Neural cell (in vitro differentiated cells): Measurements from ENCODE around the gene DCLK1. TPM values are rescaled to one million over a fixed set of nuclear protein-coding genes. Genes with fewer than 3 reads are reported as not detected.

ENCODE experiments used
- H2AFZ ChIP-seq: fragments of 200-600, 300-800 bp; sonication (generic), shearing (Covaris generic); 2 replicates; pipeline ENCODE4 v1.6.0; 2014; ENCODE audit warnings: low read depth, mild to moderate bottlenecking, antibody characterized with exemption, low read length, moderate library complexity
- H3F3A ChIP-seq: fragments of 200-600 bp; shearing (Covaris generic); 2 replicates; pipeline ENCODE4 v1.6.1; 2016; ENCODE audit warnings: mild to moderate bottlenecking, moderate library complexity, mixed read lengths, antibody characterized with exemption, low read length; ENCODE audit not compliant: insufficient read depth, poor library complexity, severe bottlenecking
- H3K27ac ChIP-seq: fragments of 200-600, 300-800 bp; sonication (generic), shearing (Covaris generic); 2 replicates; pipeline ENCODE4 v1.5.1; 2014; ENCODE audit warnings: mild to moderate bottlenecking, low read length, moderate library complexity
- H3K27me3 ChIP-seq: fragments of 300-800, 200-600 bp; sonication (generic), shearing (Covaris generic); 2 replicates; pipeline ENCODE4 v1.6.0; 2014; ENCODE audit warnings: mild to moderate bottlenecking, low read depth, low read length, moderate library complexity; ENCODE audit not compliant: insufficient read depth
- H3K36me3 ChIP-seq: fragments of 300-800, 200-600 bp; sonication (generic), shearing (Covaris generic); 2 replicates; pipeline ENCODE4 v1.5.1; 2014; ENCODE audit warnings: mild to moderate bottlenecking, antibody characterized with exemption, low read length, moderate library complexity; ENCODE audit not compliant: insufficient read depth
- H3K4me2 ChIP-seq: fragments of 300-800, 200-600 bp; sonication (generic), shearing (Covaris generic); 2 replicates; pipeline ENCODE4 v1.6.0; 2014; ENCODE audit warnings: mild to moderate bottlenecking, low read length
- H3K4me3 ChIP-seq: fragments of 300-800, 200-600 bp; sonication (generic), shearing (Covaris generic); 2 replicates; pipeline ENCODE4 v1.5.1; 2014; ENCODE audit warnings: mild to moderate bottlenecking, low read length, moderate library complexity
- H3K79me2 ChIP-seq: fragments of 200-600 bp; shearing (Covaris generic); replicated peaks from 2 replicates; pipeline ENCODE4 v1.6.0; 2014; ENCODE audit warnings: mild to moderate bottlenecking, low read length, moderate library complexity; ENCODE audit not compliant: insufficient read depth
- H3K9ac ChIP-seq: fragments of 300-800, 200-600 bp; sonication (generic), shearing (Covaris generic); 2 replicates; pipeline ENCODE4 v1.6.1; 2016; ENCODE audit warnings: mild to moderate bottlenecking, low read length, mixed read lengths
- H3K9me2 ChIP-seq: fragments of 200-600 bp; shearing (Covaris generic); 2 replicates; pipeline ENCODE4 v1.6.1; 2016; ENCODE audit warnings: mild to moderate bottlenecking, low read length, mixed read lengths; ENCODE audit not compliant: insufficient read depth
- H3K9me3 ChIP-seq: fragments of 200-600, 300-800 bp; sonication (generic), shearing (Covaris generic); 2 replicates; pipeline ENCODE4 v1.6.1; 2016; ENCODE audit warnings: mild to moderate bottlenecking, mixed run types, low read length, moderate library complexity, mixed read lengths
- H4K20me1 ChIP-seq: fragments of 200-600 bp; shearing (Covaris generic); 2 replicates; pipeline ENCODE4 v1.6.1; 2016; ENCODE audit warnings: mild to moderate bottlenecking, mixed run types; ENCODE audit not compliant: insufficient read depth
- EP300 ChIP-seq: fragments of 450-650 bp; conservative IDR thresholded peaks from 2 replicates; pipeline ENCODE4 v1.6.1; 2014; ENCODE audit warnings: antibody characterized with exemption, mild to moderate bottlenecking, moderate library complexity; ENCODE audit not compliant: poor library complexity, severe bottlenecking
- EZH2 ChIP-seq: fragments of 200-600, 300-800 bp; shearing (Covaris generic), sonication (generic); IDR thresholded peaks from 2 replicates; pipeline ENCODE4 v1.6.1; 2014; ENCODE audit warnings: antibody characterized with exemption, low read length, borderline replicate concordance, mild to moderate bottlenecking; ENCODE audit not compliant: insufficient read depth, poor library complexity, severe bottlenecking
- MXI1 ChIP-seq: fragments of 450-650 bp; conservative IDR thresholded peaks from 2 replicates; pipeline ENCODE4 v1.6.1; 2014; ENCODE audit warnings: antibody characterized with exemption, mild to moderate bottlenecking; ENCODE audit not compliant: poor library complexity, severe bottlenecking
- POLR2AphosphoS5 ChIP-seq: IDR thresholded peaks from 2 replicates; pipeline ENCODE4 v1.6.1; 2012
- RAD21 ChIP-seq: fragments of 450-650 bp; conservative IDR thresholded peaks from 2 replicates; pipeline ENCODE4 v1.6.1; 2014; ENCODE audit warnings: antibody characterized with exemption, mild to moderate bottlenecking, moderate library complexity
- SMC3 ChIP-seq: fragments of 450-650 bp; conservative IDR thresholded peaks from 2 replicates; pipeline ENCODE4 v1.6.1; 2014; ENCODE audit warnings: antibody characterized with exemption, mild to moderate bottlenecking, moderate library complexity; ENCODE audit not compliant: poor library complexity
- TAF1 ChIP-seq: IDR thresholded peaks from 2 replicates; pipeline ENCODE4 v1.6.1; 2012; ENCODE audit warnings: low read depth
- polyA plus RNA-seq: library from polyadenylated mRNA; depleted of rRNA; stranded (reverse); fragments of >200 nt; gene quantifications from 2 replicates; pipeline ENCODE4 v1.2.3, GENCODE V29; 2014
- TF ChIP-seq, protein P1 (sequence below): IDR thresholded peaks from 2 replicates; pipeline ENCODE4 v1.6.1; 2012; ENCODE audit warnings: borderline replicate concordance
- TF ChIP-seq, protein P2 (sequence below): fragments of 450-650 bp; IDR thresholded peaks from 2 replicates; pipeline ENCODE4 v1.5.1; 2014; ENCODE audit warnings: antibody characterized with exemption, mild to moderate bottlenecking, moderate library complexity; ENCODE audit not compliant: poor library complexity, severe bottlenecking

Gene DCLK1
- polyA plus RNA-seq, 1 donor from 2014 or later: 124 TPM

DNA sequence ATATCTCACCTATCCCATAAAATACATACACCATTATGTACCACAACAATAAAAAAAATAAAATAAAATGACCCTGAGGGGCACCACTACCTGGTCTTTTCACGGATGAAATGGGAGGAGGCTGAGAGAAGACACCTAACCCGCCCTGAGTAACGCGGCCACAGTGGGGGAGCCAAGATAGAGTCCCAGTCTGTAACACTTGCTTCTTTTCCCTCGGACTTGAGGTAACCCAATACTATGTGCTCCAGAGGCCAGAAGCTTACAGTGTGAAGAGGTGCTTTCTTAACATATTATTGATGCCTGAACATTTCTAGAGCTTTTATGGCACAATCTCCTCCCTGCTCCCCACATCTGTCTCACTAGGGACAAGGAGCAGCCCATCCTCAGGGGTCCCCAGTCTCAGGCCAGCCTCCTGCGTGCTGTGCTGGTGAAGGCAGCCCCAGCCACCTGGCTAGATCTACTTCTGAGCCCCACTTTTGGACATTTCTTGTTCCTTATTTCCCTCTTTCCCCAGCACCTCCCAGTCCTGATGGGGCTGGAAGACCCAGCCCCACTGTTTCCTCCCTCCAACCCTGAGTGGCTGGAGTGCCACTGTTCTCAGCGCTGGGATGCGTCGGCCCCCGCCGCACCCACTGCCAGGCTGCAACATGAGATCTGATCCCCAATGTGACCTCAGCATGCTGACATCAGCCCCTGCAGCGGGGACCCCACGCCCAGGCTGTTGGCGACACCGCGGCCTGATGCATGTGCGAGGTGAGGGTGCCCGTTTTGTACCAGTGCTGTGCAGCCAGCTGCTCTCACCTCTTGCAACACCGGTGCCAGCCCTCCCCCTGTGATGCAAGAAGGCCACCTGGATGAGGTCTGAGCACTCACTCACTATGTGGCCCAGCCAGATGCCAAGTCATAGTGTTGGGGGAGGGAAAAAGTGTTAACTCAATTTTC, 143.3 kb downstream of the DCLK1 start:
- H3K27ac ChIP-seq: no peak overlapping the region

DNA sequence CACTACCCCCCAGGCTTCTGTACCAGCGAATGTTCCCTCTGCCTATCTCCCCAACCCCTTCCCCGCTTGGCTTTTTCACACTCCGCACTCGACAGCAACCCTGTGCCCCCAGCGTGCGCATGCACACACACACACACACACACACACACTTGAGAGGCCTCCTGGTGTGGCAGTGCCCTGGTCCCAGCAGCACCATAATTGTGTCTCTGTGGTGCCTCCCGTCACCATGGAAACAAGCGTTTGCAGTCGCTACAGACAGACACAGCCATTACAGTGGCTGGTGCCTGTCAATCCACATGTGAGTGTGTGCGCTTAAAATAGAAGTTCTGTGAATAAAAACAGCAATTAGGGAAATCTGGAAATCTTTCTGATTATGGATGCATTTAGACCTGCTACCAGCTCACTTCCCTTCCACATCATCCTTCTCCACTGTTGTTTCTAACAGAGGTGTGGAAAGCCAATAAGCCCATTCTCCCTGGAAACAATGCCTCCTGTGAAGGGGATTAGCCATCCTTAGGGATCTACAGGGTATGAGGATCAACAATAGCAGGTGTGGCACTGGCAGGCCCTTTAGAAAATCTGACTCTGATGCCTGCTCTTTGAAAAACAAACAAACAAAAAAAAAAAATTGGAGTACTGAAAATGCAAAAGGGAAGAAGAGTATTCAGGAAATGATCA, 146.3 kb downstream of the DCLK1 start:
- Histone ChIP-seq H3K4me2 (peak overlapping the region; percentile 86), H3K9ac (peak overlapping the region; percentile 73), H2AFZ (no peak overlapping the region), H3K79me2 (peaks cover 61% of the 10 kb centered on the region), H3K9me2 (no peaks in the 10 kb centered on the region), H3K27ac (peak overlapping the region; percentile 99), H4K20me1 (no peaks in the 10 kb centered on the region), H3F3A (peaks cover 19% of the 10 kb centered on the region), H3K27me3 (no peaks in the 10 kb centered on the region), H3K9me3 (no peaks in the 10 kb centered on the region), H3K36me3 (no peaks in the 10 kb centered on the region), H3K4me3 (peak overlapping the region; percentile 57)
- TF ChIP-seq EP300 (peak; percentile 99), POLR2AphosphoS5 (peak; percentile 94), MXI1 (peak; percentile 72), TAF1 (no peak), EZH2 (no peak), SMC3 (peak; percentile 56), RAD21 (peak; percentile 51)
- TF ChIP-seq, protein P1, sequence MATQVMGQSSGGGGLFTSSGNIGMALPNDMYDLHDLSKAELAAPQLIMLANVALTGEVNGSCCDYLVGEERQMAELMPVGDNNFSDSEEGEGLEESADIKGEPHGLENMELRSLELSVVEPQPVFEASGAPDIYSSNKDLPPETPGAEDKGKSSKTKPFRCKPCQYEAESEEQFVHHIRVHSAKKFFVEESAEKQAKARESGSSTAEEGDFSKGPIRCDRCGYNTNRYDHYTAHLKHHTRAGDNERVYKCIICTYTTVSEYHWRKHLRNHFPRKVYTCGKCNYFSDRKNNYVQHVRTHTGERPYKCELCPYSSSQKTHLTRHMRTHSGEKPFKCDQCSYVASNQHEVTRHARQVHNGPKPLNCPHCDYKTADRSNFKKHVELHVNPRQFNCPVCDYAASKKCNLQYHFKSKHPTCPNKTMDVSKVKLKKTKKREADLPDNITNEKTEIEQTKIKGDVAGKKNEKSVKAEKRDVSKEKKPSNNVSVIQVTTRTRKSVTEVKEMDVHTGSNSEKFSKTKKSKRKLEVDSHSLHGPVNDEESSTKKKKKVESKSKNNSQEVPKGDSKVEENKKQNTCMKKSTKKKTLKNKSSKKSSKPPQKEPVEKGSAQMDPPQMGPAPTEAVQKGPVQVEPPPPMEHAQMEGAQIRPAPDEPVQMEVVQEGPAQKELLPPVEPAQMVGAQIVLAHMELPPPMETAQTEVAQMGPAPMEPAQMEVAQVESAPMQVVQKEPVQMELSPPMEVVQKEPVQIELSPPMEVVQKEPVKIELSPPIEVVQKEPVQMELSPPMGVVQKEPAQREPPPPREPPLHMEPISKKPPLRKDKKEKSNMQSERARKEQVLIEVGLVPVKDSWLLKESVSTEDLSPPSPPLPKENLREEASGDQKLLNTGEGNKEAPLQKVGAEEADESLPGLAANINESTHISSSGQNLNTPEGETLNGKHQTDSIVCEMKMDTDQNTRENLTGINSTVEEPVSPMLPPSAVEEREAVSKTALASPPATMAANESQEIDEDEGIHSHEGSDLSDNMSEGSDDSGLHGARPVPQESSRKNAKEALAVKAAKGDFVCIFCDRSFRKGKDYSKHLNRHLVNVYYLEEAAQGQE: peak; percentile 97
- TF ChIP-seq, protein P2, sequence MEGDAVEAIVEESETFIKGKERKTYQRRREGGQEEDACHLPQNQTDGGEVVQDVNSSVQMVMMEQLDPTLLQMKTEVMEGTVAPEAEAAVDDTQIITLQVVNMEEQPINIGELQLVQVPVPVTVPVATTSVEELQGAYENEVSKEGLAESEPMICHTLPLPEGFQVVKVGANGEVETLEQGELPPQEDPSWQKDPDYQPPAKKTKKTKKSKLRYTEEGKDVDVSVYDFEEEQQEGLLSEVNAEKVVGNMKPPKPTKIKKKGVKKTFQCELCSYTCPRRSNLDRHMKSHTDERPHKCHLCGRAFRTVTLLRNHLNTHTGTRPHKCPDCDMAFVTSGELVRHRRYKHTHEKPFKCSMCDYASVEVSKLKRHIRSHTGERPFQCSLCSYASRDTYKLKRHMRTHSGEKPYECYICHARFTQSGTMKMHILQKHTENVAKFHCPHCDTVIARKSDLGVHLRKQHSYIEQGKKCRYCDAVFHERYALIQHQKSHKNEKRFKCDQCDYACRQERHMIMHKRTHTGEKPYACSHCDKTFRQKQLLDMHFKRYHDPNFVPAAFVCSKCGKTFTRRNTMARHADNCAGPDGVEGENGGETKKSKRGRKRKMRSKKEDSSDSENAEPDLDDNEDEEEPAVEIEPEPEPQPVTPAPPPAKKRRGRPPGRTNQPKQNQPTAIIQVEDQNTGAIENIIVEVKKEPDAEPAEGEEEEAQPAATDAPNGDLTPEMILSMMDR: no peak

More for the DNA sequence above, 143.3 kb downstream of the DCLK1 start:
- Histone ChIP-seq H3F3A (peaks cover 19% of the 10 kb centered on the region), H3K4me2 (no peak overlapping the region), H3K27me3 (no peaks in the 10 kb centered on the region), H2AFZ (no peak overlapping the region), H3K36me3 (no peaks in the 10 kb centered on the region), H3K9me3 (no peaks in the 10 kb centered on the region), H4K20me1 (no peaks in the 10 kb centered on the region), H3K79me2 (peaks cover 48% of the 10 kb centered on the region), H3K4me3 (no peak overlapping the region), H3K9me2 (no peaks in the 10 kb centered on the region), H3K9ac (no peak overlapping the region)
- TF ChIP-seq, protein P2: no peak
